ENCODE data around the gene BTD. TPM values are rescaled to one million over a fixed set of nuclear protein-coding genes. Genes with fewer than 3 reads are reported as not detected.
A peak's percentile ranks its signal among the peaks of the same experiment; 100 is the strongest.

The BTD gene
- total RNA-seq, 1 donor from 2014 or later: 11.7 TPM

DNA sequence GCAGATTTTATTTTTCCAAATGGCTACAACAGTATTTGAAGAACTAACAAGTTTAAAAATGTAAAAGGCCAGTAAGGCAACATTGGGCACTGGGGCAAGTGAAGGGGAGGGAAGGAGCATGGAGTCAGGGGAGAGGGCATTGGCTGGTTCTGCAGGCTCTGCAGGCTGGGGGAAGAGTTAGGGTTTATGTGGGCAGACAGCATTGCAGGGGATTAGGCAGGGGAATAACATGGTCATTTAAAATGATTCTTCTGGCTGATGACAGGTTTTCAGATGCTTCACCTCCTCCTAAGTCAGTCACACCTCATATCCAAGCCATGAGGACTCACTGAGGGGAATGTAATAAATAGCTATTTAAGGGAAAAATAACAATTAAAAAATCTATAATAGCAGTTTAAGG, 52.6 kb downstream of the BTD start:
- Histone ChIP-seq H3K4me2 (no peak overlapping the region), H3K36me3 (no peaks in the 10 kb centered on the region), H4K20me1 (ENCODE audit: low read depth) (no peaks in the 10 kb centered on the region), H2AFZ (replicated peaks) (no peak overlapping the region), H3F3A (ENCODE audit: low read depth) (no peaks in the 10 kb centered on the region), H3K9me3 (ENCODE audit: low read depth) (no peaks in the 10 kb centered on the region), H3K4me1 (peaks cover 13% of the 10 kb centered on the region), H3K79me2 (ENCODE audit: low read depth) (no peaks in the 10 kb centered on the region), H3K9ac (no peak overlapping the region), H3K4me3 (no peak overlapping the region), H3K27me3 (no peaks in the 10 kb centered on the region), H3K27ac (no peak overlapping the region)
- Mint-ChIP-seq H3K4me3 (no peak overlapping the region), H3K27ac (no peak overlapping the region), H3K36me3 (no peaks in the 10 kb centered on the region), H3K4me1 (peaks cover 13% of the 10 kb centered on the region), H3K9me3 (peaks cover 12% of the 10 kb centered on the region), H3K27me3 (ENCODE audit: insufficient read depth, low read depth) (peaks cover 7% of the 10 kb centered on the region)
- no peak for DNase-seq (ENCODE audit: low spot score)
- TF ChIP-seq, protein P1, sequence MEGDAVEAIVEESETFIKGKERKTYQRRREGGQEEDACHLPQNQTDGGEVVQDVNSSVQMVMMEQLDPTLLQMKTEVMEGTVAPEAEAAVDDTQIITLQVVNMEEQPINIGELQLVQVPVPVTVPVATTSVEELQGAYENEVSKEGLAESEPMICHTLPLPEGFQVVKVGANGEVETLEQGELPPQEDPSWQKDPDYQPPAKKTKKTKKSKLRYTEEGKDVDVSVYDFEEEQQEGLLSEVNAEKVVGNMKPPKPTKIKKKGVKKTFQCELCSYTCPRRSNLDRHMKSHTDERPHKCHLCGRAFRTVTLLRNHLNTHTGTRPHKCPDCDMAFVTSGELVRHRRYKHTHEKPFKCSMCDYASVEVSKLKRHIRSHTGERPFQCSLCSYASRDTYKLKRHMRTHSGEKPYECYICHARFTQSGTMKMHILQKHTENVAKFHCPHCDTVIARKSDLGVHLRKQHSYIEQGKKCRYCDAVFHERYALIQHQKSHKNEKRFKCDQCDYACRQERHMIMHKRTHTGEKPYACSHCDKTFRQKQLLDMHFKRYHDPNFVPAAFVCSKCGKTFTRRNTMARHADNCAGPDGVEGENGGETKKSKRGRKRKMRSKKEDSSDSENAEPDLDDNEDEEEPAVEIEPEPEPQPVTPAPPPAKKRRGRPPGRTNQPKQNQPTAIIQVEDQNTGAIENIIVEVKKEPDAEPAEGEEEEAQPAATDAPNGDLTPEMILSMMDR (IDR thresholded peaks at IDR 0.05): no peak
- TF ChIP-seq EZH2phosphoT487 (IDR thresholded peaks at IDR 0.05) (no peak), EZH2 (IDR thresholded peaks at IDR 0.05) (no peak)

- Histone ChIP-seq H4K20me1 (ENCODE audit: low read depth) (no peaks in the 10 kb centered on the region), H3K27ac (no peak overlapping the region), H3K4me1 (peaks cover 13% of the 10 kb centered on the region), H3K4me3 (no peak overlapping the region), H2AFZ (replicated peaks) (no peak overlapping the region), H3K9me3 (ENCODE audit: low read depth) (no peaks in the 10 kb centered on the region), H3K79me2 (ENCODE audit: low read depth) (no peaks in the 10 kb centered on the region), H3K4me2 (no peak overlapping the region), H3K36me3 (no peaks in the 10 kb centered on the region), H3K27me3 (no peaks in the 10 kb centered on the region), H3K9ac (no peak overlapping the region), H3F3A (ENCODE audit: low read depth) (no peaks in the 10 kb centered on the region)
- no peaks in the 10 kb centered on the region for H3K36me3 Mint-ChIP-seq
- TF ChIP-seq EZH2 (IDR thresholded peaks at IDR 0.05) (no peak), EZH2phosphoT487 (IDR thresholded peaks at IDR 0.05) (no peak)
- TF ChIP-seq, protein P1 (IDR thresholded peaks at IDR 0.05): no peak
- peaks cover 16% of the 10 kb centered on the region for H3K4me1 Mint-ChIP-seq
- DNase-seq (ENCODE audit: low spot score): no peak
- peaks cover 12% of the 10 kb centered on the region for H3K9me3 Mint-ChIP-seq
- no peak overlapping the region for H3K27ac Mint-ChIP-seq
- H3K27me3 Mint-ChIP-seq (ENCODE audit: insufficient read depth, low read depth): peaks cover 7% of the 10 kb centered on the region
- no peak overlapping the region for H3K4me3 Mint-ChIP-seq
These were observed 53.3 kb downstream of the BTD start for GRCh38 chr3:15654891-15655290.

GRCh38 chr3:15656342-15656741, 54.8 kb downstream of the BTD start:
- H3F3A ChIP-seq (ENCODE audit: low read depth): no peaks in the 10 kb centered on the region
- no peak overlapping the region for H3K4me3 ChIP-seq
- H3K36me3 ChIP-seq: no peaks in the 10 kb centered on the region
- H3K4me2 ChIP-seq: peak overlapping the region; percentile 30
- H3K9me3 ChIP-seq (ENCODE audit: low read depth): no peaks in the 10 kb centered on the region
- Mint-ChIP-seq H3K27me3 (ENCODE audit: insufficient read depth, low read depth) (peaks cover 7% of the 10 kb centered on the region), H3K36me3 (no peaks in the 10 kb centered on the region), H3K4me1 (peaks cover 13% of the 10 kb centered on the region), H3K27ac (no peak overlapping the region), H3K9me3 (peaks cover 12% of the 10 kb centered on the region), H3K4me3 (no peak overlapping the region)
- H4K20me1 ChIP-seq (ENCODE audit: low read depth): no peaks in the 10 kb centered on the region
- peaks cover 13% of the 10 kb centered on the region for H3K4me1 ChIP-seq
- no peak for TF ChIP-seq EZH2 (IDR thresholded peaks at IDR 0.05)
- no peak for TF ChIP-seq EZH2phosphoT487 (IDR thresholded peaks at IDR 0.05)
- TF ChIP-seq, protein P1 (IDR thresholded peaks at IDR 0.05): no peak
- no peaks in the 10 kb centered on the region for H3K27me3 ChIP-seq
- H3K27ac ChIP-seq: no peak overlapping the region
- DNase-seq (ENCODE audit: low spot score): no peak
- H3K9ac ChIP-seq: no peak overlapping the region
- no peaks in the 10 kb centered on the region for H3K79me2 ChIP-seq (ENCODE audit: low read depth)
- no peak overlapping the region for H2AFZ ChIP-seq (replicated peaks)

All from neural progenitor cell (in vitro differentiated cells).